Spinal cord (tissue), 10 donors: Measurements from ENCODE around the gene CLEC7A. TPM values are rescaled to one million over a fixed set of nuclear protein-coding genes. Genes with fewer than 3 reads are reported as not detected.

Experiments
- DNase-seq, 6 donors: peaks; one replicate each; pipeline versions ENCODE4 v3.0.0 to v3.0.0-alpha.2; 2013 to 2015; ENCODE audit warnings: low spot score in 6 of 6, low read depth in 4 of 6
- H3K27ac ChIP-seq: one replicate; pipeline ENCODE4 v1.5.1; 2013; ENCODE audit warnings: low read depth, low read length, control low read depth
- H3K27me3 ChIP-seq: one replicate; pipeline ENCODE4 v1.6.1; 2013; ENCODE audit warnings: low read length; ENCODE audit not compliant: control insufficient read depth, insufficient read depth
- H3K36me3 ChIP-seq: one replicate; pipeline ENCODE4 v1.6.1; 2013; ENCODE audit warnings: low read length; ENCODE audit not compliant: control insufficient read depth, insufficient read depth
- H3K4me1 ChIP-seq: one replicate; pipeline ENCODE4 v1.6.1; 2013; ENCODE audit warnings: low read length; ENCODE audit not compliant: control insufficient read depth, insufficient read depth
- H3K4me3 ChIP-seq: one replicate; pipeline ENCODE4 v1.5.1; 2013; ENCODE audit warnings: low read depth, low read length, control low read depth
- H3K9me3 ChIP-seq: one replicate; pipeline ENCODE4 v1.6.1; 2013; ENCODE audit warnings: low read length; ENCODE audit not compliant: control insufficient read depth, insufficient read depth
- WGBS: methylation state at CpG from one replicate; pipeline ENCODE4 v1.1.5; 2013; ENCODE audit warnings: missing lambda C conversion rate; ENCODE audit not compliant: insufficient coverage; 5-methylcytosine and 5-hydroxymethylcytosine counted together
- polyA plus RNA-seq, 2 donors: library from polyadenylated mRNA; unstranded; fragments of 120-200 nt; gene quantifications; one replicate each; pipeline ENCODE4 v1.2.1, GENCODE V29; 2013; ENCODE audit not compliant: insufficient read length in 2 of 2
- total RNA-seq, 2 donors: library from RNA; depleted of rRNA in 1 of 2; stranded (reverse); fragments of 120-200 nt in 1 of 2; fragments of >200 nt in 1 of 2; gene quantifications; one replicate each; pipeline versions ENCODE4 v1.2.3 to v1.2.4, GENCODE V29; 2013 to 2014
- donor health status: healthy.

CLEC7A gene
- total and polyA plus RNA-seq, 4 donors = 2.5 to 9.9 (median 4.6) TPM

DNA sequence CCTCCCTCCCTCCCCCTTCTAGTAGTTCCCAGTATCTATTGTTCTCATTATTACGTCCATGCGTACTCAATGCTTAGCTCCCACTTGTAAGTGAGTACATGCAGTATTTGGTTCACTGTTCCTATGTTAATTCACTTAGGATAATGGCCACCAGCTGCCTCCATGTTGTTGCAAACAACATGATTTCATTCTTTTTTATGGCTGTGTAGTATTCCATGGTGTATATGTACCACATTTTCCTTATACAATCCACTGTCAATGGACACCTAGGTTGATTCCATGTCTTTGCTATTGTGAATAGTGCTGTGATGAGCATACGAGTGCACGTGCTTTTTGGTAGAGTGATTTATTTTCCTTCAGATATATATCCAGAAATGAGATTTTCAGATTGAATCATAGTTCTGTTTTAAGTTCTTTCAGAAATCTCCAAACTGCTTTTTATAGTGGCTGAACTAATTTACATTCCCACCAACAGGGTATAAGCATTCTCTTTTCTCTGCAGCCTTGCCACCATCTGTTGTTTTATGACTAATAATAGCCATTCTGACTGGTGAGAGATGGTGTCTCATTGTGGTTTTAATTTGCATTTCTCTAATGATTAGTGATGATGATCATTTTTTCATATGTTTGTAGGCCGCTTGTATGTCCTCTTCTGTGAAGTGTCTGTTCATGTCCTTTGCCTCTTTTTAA is 17.9 kb upstream of the CLEC7A start:
- Histone ChIP-seq H3K27ac (no peak overlapping the region), H3K36me3 (no peaks in the 10 kb centered on the region), H3K9me3 (no peaks in the 10 kb centered on the region), H3K27me3 (no peaks in the 10 kb centered on the region), H3K4me1 (no peaks in the 10 kb centered on the region), H3K4me3 (no peak overlapping the region)
- no peak for DNase-seq
- no CpG with 5 or more reads among the region's 5 CpGs for WGBS

DNA sequence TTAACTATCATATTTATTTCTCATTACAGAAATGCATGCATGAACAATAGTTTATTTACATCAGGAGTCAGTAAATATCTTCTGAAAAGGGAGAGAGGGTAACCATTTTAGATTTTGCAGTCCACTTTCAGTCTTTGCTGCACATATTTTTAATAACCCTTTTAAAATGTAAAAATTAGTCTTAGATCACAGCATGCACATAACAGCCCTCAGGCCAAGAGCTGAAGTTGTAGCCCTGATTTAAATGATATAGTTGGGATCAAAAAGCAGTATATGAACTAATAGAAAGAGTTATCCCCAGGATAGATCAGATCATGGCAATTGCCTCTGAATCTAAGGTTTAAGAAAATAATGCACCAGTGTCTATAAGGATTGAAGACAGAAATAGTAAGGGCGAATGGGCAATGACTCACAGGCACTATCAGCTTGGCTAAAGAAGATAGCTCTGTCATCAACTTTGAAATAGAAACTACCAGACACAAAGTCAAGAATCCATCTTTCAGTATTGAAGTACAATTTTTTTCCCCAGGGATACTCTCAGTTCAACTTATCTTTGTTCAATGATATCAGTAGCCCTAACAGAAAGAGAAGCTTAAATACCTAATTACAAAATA is 13.1 kb upstream of the CLEC7A start:
- DNase-seq = no peak
- WGBS = no CpG with 5 or more reads among the region's 1 CpG
- Histone ChIP-seq H3K36me3 (no peaks in the 10 kb centered on the region), H3K4me3 (no peak overlapping the region), H3K27me3 (no peaks in the 10 kb centered on the region), H3K9me3 (no peaks in the 10 kb centered on the region), H3K4me1 (no peaks in the 10 kb centered on the region), H3K27ac (no peak overlapping the region)

DNA sequence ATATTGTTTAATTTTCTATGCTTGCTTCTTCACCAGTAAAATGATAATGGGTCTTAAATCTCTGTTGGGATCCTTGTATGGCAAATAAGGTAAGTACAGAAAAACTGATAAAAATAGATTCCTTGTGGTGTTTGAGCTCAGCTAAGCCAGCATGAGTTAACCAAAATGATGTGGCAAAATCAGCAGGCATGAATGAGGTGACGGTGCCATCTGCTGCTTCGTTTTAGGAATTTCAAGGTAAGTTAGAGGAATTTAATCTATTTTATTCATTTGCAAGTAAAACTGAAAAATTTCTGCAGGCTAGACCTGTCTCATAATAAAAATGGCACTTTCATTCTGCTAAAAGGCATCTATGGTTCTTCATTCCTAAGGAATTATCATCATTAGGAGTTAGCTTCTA is 10.0 kb upstream of the CLEC7A start:
- peak; percentile 19 to 90 (median 53) for DNase-seq
- no peaks in the 10 kb centered on the region for H3K9me3 ChIP-seq
- H3K27me3 ChIP-seq = no peaks in the 10 kb centered on the region
- no peaks in the 10 kb centered on the region for H3K36me3 ChIP-seq
- no peak overlapping the region for H3K27ac ChIP-seq
- no peaks in the 10 kb centered on the region for H3K4me1 ChIP-seq
- no peak overlapping the region for H3K4me3 ChIP-seq
- WGBS = no CpG with 5 or more reads among the region's 2 CpGs

DNA sequence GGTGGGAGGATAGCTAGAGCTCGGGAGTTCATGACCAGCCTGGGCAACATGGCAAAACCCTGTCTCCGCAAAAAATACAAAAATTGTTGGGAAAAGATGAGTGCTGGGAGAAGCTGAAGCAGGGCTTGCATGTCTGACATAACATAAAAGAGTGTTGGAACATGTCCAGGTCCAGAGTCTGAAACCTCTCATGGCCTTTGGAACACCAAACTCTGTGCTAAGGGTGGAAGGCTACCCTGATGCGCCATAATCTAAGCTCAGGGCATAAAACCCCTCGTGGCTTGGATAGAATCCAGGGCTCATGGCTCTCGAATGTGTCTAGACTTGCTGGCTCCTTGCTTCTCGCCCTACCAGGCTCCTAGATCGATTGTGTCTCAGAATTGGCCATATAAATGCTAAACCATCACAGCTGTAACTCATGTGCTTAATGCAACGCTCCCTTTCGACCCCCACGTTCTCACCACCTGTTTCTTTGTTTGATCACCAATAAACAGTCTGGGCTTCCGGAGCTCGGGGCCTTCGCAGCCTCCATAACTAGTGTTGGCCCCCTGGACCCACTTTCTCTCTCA is 6.7 kb upstream of the CLEC7A start:
- no peaks in the 10 kb centered on the region for H3K4me1 ChIP-seq
- WGBS = 83% methylated on average over 13 of the region's 13 CpGs
- H3K27me3 ChIP-seq = no peaks in the 10 kb centered on the region
- H3K27ac ChIP-seq = no peak overlapping the region
- no peaks in the 10 kb centered on the region for H3K9me3 ChIP-seq
- no peak overlapping the region for H3K4me3 ChIP-seq
- no peaks in the 10 kb centered on the region for H3K36me3 ChIP-seq
- DNase-seq = no peak

DNA sequence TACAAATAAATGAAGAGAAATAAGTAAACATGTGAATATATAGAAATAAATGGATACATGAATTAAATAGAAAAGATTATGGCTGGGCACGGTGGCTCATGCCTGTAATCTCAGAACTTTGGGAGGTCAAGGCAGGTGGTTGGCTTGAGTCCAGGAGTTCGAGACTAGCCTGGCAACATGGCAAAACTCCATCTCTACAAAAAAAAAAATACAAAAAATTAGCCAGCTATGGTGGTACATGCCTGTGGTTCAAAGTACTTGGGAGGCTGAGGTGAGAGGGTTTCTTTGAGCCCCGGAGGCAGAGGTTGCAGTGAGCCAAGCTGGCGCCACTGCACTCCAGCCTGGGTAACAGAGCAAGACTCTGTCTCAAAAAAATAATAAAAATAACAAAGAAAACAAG is 5.1 kb upstream of the CLEC7A start:
- Histone ChIP-seq H3K27ac (no peak overlapping the region), H3K9me3 (no peaks in the 10 kb centered on the region), H3K36me3 (no peaks in the 10 kb centered on the region), H3K4me3 (no peak overlapping the region), H3K27me3 (no peaks in the 10 kb centered on the region), H3K4me1 (no peaks in the 10 kb centered on the region)
- DNase-seq = no peak
- WGBS = no CpG with 5 or more reads among the region's 4 CpGs

DNA sequence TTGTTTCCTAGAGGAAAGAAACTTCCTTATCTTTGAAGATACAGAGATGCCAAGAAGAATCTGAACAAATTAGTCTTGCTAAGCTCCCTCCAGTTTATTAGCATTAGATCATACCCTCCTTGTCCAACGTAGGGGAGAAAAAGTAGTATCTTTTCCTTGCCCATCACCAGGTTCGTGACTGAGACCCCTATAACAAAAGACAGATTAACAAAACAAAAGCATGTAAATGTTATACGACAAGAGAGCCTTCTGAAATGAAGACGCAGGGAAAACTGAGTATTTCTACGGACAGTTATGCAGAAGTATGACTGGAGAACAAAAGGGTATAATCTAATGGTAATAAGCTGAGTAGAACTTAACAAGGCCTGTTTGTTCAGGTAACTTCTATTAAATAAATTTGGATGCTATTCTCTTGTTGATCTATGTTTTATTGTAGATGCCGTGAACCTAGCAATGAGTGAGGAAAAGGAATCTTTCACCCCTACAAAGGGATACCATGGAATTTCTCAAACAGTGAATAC is 2.9 kb upstream of the CLEC7A start:
- H3K27me3 ChIP-seq = no peaks in the 10 kb centered on the region
- H3K27ac ChIP-seq = no peak overlapping the region
- DNase-seq = no peak
- H3K4me3 ChIP-seq = no peak overlapping the region
- H3K9me3 ChIP-seq = no peaks in the 10 kb centered on the region
- H3K36me3 ChIP-seq = no peaks in the 10 kb centered on the region
- 60% methylated on average over 1 of the region's 6 CpGs for WGBS
- no peaks in the 10 kb centered on the region for H3K4me1 ChIP-seq

DNA sequence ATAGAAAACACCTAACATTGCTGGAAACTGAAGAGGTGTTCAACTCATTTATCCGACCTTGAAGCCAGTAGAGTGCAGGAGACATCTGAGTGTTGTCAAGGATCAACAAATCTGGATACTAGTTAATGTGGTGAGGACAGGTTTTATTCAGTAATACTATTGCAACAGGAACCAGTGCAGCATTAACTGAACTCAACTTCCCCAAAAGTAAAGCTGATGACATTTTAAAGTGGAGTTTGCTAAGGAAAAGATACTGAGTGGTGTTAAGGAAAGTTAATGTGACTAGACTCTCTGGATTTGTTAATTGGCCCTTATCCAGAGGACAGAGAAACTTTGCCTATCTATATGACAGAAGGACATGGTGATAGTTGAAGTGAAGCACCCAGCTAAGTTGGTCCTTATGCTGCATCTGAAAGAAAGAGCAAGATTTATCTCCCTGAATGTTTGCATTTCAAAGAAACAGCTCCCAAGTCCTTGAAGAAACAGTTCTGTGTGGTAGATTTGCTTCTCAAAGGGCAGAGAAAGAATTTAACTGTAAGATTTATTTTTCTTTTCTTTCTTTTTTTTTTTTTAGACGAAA is 1.2 kb upstream of the CLEC7A start:
- Histone ChIP-seq H3K36me3 (no peaks in the 10 kb centered on the region), H3K9me3 (no peaks in the 10 kb centered on the region), H3K4me3 (no peak overlapping the region), H3K4me1 (no peaks in the 10 kb centered on the region), H3K27ac (no peak overlapping the region), H3K27me3 (no peaks in the 10 kb centered on the region)
- DNase-seq = peak in 1 of 6 donors; percentile 4
- no CpG with 5 or more reads among the region's 2 CpGs for WGBS

DNA sequence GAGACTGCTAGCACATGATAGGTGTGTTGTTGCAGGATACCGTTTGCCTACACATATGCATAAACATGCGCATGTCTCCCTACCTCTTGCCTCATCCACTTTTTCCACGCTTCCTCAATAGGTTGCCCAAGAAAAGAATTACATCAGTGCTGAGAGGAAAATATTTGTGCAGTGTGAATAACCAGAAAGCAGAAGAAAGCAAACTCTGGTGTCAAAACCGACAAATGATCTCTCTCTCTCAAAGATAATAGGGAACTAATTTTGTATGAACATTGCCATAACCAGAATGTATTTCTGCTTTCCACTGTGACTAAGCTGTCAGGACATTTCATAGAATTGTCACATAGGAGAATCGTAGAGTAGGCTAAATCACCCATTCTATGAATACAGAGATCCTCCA is 1.3 kb downstream of the CLEC7A start:
- DNase-seq = peak in 1 of 6 donors; percentile 10
- Histone ChIP-seq H3K27me3 (no peaks in the 10 kb centered on the region), H3K36me3 (no peaks in the 10 kb centered on the region), H3K4me1 (no peaks in the 10 kb centered on the region), H3K27ac (no peak overlapping the region), H3K4me3 (no peak overlapping the region), H3K9me3 (no peaks in the 10 kb centered on the region)
- WGBS = no CpG with 5 or more reads among the region's 5 CpGs

DNA sequence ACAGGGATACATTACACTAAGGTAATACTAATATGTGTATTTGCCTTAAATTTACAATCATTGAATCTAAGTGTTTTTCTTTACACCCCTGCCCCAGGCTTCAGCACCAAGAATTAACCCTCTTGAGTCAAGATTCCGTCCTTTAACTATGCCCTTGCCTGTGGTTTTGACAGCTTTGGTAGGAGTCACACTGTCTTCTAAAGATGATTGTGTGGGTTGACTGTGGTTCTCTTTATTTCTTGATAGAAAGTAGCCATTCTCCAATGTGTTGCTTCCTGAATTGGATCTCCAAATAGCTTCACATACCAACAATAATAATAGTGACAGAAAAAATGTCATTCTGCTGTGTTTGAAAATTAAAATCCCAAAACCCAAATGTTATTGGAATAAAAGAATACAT is 3.6 kb downstream of the CLEC7A start:
- Histone ChIP-seq H3K27ac (no peak overlapping the region), H3K4me3 (no peak overlapping the region), H3K9me3 (no peaks in the 10 kb centered on the region), H3K27me3 (no peaks in the 10 kb centered on the region), H3K36me3 (no peaks in the 10 kb centered on the region), H3K4me1 (no peaks in the 10 kb centered on the region)
- WGBS = no CpG with 5 or more reads among the region's 1 CpG
- DNase-seq = no peak
